ENCODE data around the gene RALGAPA2.

RALGAPA2 gene

DNA sequence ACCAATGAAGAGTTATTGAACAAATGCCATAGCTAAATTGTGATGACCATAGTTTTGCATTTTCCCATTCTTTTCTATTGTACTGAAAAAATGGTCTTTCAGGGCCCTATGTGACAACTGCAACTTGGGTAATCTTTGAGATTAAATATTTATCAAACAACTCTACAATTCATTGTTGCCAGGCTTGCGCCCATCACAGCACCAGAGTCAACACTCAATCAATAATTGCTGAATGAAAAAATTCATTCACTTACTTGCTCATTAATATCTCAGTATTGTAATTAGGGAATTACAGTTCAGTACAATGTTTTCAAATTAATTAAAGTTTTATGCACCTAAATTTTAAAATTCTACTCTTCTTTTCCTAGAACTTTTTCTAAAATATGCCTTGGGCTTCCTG is 7.7 kb upstream of the RALGAPA2 start:
- no peak for DNase-seq

DNA sequence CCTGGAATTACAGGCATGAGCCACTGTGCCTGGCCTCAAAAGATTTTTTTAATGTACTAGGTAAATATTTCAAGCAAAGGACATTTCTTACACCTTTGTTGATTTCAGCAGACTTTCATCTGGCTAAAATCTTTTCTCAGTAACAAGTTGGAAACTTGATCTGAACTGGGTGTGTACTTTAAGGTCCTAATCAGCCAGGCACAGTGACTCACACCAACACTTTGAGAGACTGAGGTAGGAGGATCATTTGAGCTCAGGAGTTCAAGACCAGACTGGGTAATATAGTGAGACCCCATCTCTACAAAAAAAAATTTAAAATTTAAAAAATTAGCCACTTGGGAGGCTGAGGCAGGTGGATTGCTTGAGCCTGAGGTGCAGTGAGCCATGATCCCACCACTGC is 7.0 kb upstream of the RALGAPA2 start:
- DNase-seq, result no peak

DNA sequence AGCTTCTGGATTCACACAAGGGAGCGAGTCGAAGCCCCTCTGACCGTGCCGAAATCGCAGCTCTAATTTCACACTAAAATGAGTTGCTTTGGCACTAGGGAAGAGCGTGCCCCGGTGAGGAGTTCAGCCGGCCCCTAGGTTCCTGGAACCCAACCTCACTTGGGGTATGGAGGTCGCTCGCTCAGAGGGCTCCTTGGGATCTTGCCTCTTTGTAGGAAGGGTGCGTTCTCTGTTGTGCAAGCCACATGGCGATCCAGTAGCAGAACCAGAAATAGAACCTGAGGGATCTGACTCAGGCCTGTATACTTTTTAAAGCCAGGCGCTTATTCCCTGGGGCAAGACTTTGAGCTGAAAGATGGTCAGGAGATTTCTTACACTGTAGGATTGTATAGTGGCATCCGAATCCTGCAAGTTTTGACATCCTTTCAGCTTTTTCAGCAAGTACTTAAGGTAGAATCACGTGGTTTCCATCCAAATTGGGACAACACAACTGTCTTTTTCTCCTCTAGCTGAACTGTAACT is 861 bp upstream of the RALGAPA2 start:
- no peak for DNase-seq

DNA sequence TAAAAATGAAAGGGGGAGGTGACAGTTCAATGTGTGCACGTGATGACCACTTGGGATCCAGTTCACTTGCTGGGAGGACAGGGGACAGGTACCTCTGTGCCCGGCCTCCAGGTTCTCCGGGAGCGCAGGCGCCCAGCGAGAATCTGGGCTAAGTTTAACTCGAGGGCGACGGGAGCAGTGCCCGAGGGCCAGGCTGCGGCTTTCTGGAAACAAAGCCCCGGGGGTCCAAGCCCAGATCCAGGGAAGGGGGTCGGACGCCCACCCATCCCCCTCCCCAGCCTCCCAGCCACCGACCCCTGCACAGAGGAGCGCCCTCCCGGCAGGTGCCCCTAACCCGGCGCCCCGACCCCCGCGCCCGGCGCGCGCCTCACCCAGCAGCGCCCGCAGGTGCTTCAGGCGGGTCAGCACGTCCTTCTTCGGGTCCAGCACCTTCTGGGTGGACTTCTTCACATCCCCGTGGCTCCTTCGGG is 405 bp downstream of the RALGAPA2 start:
- DNase-seq, result no peak

GRCh38 chr20:20711413-20711812 is 1.0 kb downstream of the RALGAPA2 start:
- peak; percentile 15 for DNase-seq

- peak; percentile 4 for DNase-seq
Observed at GRCh38 chr20:20710443-20711315, 1.8 kb downstream of the RALGAPA2 start.

GRCh38 chr20:20709887-20710286 is 2.6 kb downstream of the RALGAPA2 start:
- no peak for DNase-seq

- no peak for DNase-seq
Observed at GRCh38 chr20:20706285-20706684, 6.2 kb downstream of the RALGAPA2 start.

DNA sequence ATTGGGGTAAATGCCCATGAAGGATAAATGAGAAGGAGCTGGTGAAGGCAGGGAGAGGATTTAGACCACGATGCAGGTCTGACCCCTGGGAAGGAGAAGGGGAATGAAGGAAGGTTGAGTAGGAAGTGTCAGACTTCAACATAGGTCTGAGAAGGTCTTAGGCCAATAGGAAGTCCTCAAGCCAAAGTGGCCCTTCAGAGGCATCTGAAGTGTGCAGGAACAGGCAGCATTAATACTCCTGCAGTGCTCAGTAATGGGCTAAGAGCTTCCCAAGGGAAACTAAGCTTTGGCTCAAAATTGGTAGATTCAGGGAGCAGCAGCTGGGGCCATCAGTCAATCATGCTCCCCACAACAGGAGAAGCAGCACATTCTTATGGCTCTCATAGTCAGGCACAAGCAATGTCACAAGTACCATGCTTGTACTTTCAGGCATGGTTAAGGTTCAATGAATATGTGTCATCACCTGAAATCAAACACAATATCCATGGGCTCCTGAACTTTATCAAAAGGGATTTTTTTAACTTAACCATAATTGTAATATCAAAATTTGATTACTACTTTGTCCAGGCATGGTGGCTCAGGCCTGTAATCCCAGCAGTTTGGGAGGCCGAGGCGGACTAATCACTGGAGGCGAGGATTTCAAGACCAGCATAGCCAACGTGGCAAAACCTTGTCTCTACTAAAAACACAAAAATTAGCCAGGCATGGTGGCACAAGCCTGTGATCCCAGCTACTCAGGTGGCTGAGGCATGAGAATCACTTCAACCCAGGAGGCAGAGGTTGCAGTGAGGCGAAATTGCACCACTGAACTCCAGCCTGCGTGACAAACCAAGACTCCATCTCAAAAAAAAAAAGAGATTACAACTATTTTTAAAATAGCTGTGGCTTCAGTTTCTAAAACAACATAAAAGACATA is 9.9 kb downstream of the RALGAPA2 start:
- DNase-seq, result no peak

- DNase-seq, result no peak
Observed at GRCh38 chr20:20699917-20700316, 12.5 kb downstream of the RALGAPA2 start.

DNA sequence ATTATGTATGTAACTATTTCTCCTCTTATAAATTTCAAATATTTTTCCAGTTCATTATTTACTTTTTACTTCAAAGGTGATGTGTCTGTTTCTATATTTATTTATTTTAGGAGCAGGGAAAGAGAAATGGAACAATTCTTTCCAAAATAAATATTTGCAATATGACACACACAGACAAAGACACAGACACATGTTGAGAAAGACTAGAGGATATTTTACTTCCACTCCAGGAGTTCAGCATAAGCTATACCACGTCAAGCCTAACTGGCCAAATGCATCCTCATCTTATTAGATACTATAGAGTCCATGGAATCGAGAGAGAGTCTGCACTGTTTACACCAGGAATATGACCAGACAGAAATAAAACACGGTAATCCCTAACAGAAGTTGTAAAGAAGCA is 13.3 kb downstream of the RALGAPA2 start:
- no peak for DNase-seq

DNA sequence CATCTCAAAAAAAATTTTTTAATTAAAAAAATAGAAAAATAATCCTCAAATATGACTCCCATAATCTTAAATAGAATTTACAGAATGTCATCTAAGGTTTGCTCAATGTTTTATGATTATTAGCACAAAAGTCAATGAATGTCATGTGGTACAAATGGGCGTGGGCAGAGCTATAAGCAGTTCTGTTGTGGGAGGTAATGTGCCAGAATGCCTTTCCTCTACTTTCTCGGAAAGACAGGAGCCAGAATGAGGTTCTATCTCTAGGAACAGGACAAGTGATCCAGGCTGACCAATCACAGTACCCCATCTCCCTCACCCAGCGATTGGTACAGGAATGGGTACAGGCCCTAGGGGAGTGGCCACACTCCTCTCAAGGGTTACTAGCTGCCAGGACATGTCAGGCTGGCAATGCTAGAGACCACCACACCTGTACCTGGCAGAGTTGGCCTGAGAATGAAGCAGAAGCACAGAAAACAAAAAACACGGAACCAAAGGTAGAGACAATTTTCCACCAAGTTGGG is 15.1 kb downstream of the RALGAPA2 start:
- DNase-seq, result no peak

DNA sequence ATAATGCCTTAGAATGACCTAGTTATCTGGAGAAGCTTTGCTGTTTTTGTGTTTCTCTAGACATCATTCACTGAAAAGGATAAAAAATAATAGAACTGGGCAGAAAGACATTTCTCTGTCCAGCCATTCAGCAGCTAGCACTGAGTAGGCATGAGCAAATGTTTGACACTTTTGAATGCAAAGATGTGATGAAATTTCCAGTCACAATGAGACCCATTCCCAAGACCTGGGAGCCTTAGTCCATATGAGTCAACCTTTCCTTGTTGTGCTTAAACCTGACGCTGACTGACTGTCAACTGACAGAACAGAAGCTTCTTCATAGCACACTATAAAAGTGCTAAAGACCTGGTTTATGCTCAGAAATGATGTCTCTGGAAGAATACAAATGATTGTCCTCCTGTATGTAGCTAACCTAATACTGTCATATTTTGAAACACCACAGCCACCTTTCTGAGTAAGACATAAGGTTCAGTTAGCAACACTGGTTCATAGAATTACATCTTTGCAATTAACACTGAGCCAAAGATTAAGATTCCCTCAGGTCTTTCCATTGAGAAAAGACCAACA is 17.1 kb downstream of the RALGAPA2 start:
- DNase-seq, result no peak

- DNase-seq, result no peak
Observed at GRCh38 chr20:20694591-20694990, 17.9 kb downstream of the RALGAPA2 start.

GRCh38 chr20:20692587-20692986 is 19.9 kb downstream of the RALGAPA2 start:
- DNase-seq, result no peak

GRCh38 chr20:20691477-20692235 is 20.8 kb downstream of the RALGAPA2 start:
- DNase-seq, result no peak

DNA sequence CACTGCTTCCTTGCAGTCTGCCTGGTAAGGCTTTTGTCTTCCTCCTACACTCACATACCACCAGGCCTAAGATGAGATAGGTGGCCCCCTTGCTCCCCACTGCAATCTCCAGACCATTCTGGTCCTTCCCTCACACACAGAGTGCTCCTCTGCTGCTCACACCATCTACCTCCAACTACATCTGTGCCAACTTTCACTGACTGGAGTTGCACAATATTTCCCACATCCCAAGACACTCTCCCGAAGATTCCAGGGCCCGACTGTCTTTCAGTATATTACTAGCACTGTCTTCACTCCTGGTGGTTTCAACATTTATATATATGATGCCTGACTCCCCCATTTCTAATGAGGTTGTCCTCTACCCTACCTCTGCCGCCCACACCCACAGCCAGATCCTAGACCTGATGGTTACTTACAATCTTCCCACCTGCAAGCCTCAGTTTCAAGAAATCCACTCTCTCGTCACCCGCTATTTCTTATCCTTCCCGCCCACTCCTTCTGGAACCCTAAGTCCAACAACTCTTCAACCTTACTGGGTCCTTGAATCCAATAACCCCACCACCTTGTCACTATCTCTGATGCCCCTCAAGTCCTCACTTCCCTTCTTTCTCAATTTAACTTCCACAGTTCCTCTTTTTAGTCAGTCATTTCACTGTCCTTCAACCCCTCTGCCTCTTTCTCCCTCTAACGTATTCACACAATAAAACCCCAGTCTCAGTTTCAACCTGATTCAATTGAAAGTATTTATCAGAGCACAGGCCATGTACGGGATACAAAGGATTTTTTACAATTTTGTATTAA is 21.6 kb downstream of the RALGAPA2 start:
- no peak for DNase-seq

DNA sequence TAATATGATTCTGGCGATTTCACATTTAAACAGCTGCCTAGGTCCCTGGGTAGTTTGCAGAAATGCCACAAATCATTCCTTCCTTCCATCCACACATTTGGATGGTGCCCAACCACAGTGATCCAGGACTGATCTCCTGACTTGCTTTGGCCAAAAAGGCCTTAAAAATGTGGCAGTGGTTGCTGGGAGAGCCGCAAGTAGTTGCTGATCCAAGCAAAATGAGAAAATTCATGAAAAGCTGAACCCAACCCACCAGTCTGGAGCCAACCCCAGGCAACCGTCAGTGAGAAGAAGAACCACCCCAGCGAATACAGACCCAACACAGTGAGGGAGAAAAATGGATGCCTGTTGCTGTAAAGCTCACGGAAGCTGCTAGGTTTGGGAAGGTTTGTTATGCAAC is 25.1 kb downstream of the RALGAPA2 start:
- no peak for DNase-seq

DNA sequence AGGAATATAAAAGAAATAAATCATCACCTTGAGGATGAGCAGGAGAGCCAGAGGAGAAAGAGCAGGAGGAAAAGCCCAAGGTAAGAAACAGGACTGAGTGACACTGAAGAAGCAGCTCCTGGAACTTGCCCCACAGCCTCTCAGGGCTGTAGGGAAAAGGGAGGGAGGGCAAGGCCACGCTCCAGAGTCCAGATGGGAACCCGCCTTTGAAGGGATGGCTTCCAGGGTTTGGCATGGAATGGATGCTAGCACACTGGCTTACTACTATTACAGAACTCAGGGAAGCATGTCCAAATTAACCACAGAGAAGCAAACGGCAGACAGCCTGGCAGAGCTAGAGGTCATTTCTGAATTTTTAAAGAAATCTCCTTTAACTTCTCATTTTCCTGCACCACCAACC is 26.8 kb downstream of the RALGAPA2 start:
- DNase-seq, result no peak

GRCh38 chr20:20683481-20684321 is 28.7 kb downstream of the RALGAPA2 start:
- no peak for DNase-seq

Data from activated effector memory CD4-positive, alpha-beta T cell treated with Interleukin-2 at 50 U/mL for 16 hours (primary cell).